Subcutaneous abdominal adipose tissue (tissue), 5 donors: ENCODE results near the gene MAP7D1.

Source experiments
- H3K27ac ChIP-seq: one replicate; pipeline ENCODE4 v1.7.0; 2013; ENCODE audit warnings: low read depth, mild to moderate bottlenecking, inconsistent platforms, low read length, moderate library complexity
- H3K27me3 ChIP-seq, 5 donors: one replicate each; pipeline ENCODE4 v1.7.0; 2013; ENCODE audit warnings: low read length in 5 of 5, inconsistent platforms in 1 of 5; ENCODE audit not compliant: control insufficient read depth in 5 of 5, insufficient read depth in 4 of 5
- H3K36me3 ChIP-seq, 5 donors: one replicate each; pipeline ENCODE4 v1.7.0; 2013; ENCODE audit warnings: low read length in 5 of 5; ENCODE audit not compliant: control insufficient read depth in 5 of 5, insufficient read depth in 5 of 5
- H3K4me1 ChIP-seq, 5 donors: one replicate each; pipeline ENCODE4 v1.7.0; 2013; ENCODE audit warnings: low read length in 5 of 5, mild to moderate bottlenecking in 3 of 5, moderate library complexity in 1 of 5; ENCODE audit not compliant: control insufficient read depth in 5 of 5, insufficient read depth in 5 of 5
- H3K4me3 ChIP-seq, 5 donors: one replicate each; pipeline ENCODE4 v1.7.0; 2013; ENCODE audit warnings: low read length in 5 of 5, low read depth in 1 of 5
- H3K9ac ChIP-seq, 5 donors: one replicate each; pipeline ENCODE4 v1.7.0; 2013; ENCODE audit warnings: low read length in 5 of 5, mild to moderate bottlenecking in 4 of 5, moderate library complexity in 3 of 5
- H3K9me3 ChIP-seq, 5 donors: one replicate each; pipeline ENCODE4 v1.7.0; 2013; ENCODE audit warnings: low read length in 5 of 5; ENCODE audit not compliant: control insufficient read depth in 5 of 5
- donor health status: healthy.
- donor health status: healthy.
- donor health status: healthy.
- donor health status: healthy.
- donor health status: healthy.

The MAP7D1 gene

DNA sequence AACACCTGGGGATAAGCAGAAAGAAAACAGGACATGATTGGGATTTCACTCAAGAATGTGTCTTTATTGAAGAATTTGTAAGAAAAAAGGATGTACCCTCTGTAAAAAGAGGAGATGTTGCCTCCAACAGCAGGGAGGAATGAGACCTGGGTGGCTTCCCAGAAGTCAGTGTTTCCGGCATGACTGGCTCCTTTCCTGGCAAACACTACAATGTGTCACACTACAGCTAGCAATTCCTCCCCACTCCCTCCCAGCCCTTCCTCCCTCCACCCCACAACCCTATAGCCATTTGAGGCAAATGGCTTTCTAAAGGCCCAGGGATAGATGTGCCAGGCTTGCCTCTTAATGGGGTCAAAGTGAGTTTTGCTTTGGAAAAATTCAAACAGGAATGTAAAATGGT lies 19.4 kb upstream of the MAP7D1 start:
- H3K4me1 ChIP-seq = peaks cover 2 to 29% (median 15%) of the 10 kb centered on the region in 5 donors
- H3K9me3 ChIP-seq = no peaks in the 10 kb centered on the region
- H3K27ac ChIP-seq = peak overlapping the region; percentile 65

DNA sequence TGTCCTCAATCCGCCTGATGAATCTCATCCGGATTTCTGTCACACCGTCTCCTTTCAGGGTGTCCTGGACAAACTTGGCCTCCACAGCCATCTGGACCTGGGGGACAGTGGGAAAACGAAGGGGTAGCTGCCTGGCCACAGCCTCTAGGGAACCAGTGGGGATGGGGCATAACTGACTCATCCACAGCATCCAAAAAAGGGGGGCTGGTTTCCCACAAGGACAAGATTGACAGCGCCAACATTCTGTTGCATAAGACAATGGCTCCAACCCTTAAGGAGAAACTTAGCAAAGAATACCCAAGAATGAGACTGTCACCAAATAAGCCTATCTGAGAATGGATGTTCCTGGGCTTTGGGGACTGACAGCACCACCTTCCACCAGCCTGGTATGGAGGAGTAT lies 18.7 kb upstream of the MAP7D1 start:
- H3K27me3 ChIP-seq = no peaks in the 10 kb centered on the region
- peak overlapping the region; percentile 31 for H3K27ac ChIP-seq
- H3K4me1 ChIP-seq = peaks cover 4 to 31% (median 17%) of the 10 kb centered on the region in 5 donors
- H3K9ac ChIP-seq = peak overlapping the region in 2 of 5 donors; percentile 43 to 44
- H3K36me3 ChIP-seq = peaks cover 6 to 38% (median 34%) of the 10 kb centered on the region in 5 donors
- no peak overlapping the region for H3K4me3 ChIP-seq
- no peaks in the 10 kb centered on the region for H3K9me3 ChIP-seq

More for the DNA sequence above, 19.4 kb upstream of the MAP7D1 start:
- Histone ChIP-seq H3K4me3 (no peak overlapping the region), H3K27me3 (no peaks in the 10 kb centered on the region), H3K9ac (peak overlapping the region in 1 of 5 donors; percentile 44), H3K36me3 (peaks cover 6 to 38% (median 34%) of the 10 kb centered on the region in 5 donors)

DNA sequence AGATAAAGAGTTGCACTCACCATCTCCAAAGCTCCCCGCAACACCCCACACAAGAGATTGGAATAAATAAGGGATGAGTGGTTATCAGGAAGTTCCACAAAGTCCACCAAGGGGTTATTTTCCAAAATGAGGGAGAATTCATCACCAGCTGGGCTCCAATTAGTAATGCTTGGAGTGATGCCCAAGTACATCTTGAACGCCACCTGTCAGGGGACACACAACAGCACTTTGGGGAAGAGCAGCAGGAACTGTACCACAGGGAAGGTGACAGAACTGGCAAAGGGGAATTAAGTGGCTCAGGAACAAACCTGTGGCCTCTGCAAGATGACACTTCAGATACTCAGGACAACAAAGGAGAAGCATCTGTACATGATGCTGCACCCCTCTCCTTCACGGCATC lies 18.2 kb upstream of the MAP7D1 start:
- Histone ChIP-seq H3K36me3 (peaks cover 6 to 38% (median 34%) of the 10 kb centered on the region in 5 donors), H3K4me1 (peaks cover 5 to 35% (median 19%) of the 10 kb centered on the region in 5 donors), H3K27me3 (no peaks in the 10 kb centered on the region), H3K27ac (peak overlapping the region; percentile 31), H3K9me3 (no peaks in the 10 kb centered on the region), H3K9ac (no peak overlapping the region), H3K4me3 (no peak overlapping the region)

DNA sequence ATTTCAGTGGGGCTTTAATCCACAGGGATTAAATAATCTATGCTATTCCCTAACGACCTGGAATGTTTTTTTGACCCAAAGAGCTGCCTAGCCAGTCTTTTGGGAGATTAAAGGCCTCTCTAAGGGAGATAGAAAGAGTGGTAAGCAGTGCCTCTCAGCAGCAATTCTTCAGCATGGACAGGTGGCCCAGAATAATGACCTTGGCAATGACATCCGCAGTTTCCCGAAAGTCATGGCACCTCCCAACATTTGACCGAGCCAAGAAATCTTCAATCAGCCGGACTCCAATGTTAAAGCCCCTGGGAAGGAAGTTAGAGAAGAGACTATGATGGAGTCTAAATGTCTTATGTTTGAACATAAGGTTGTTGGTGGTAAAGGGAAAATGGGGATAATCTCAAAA lies 16.4 kb upstream of the MAP7D1 start:
- H3K4me1 ChIP-seq = peaks cover 5 to 33% (median 19%) of the 10 kb centered on the region in 5 donors
- H3K4me3 ChIP-seq = no peak overlapping the region
- no peaks in the 10 kb centered on the region for H3K27me3 ChIP-seq
- H3K9me3 ChIP-seq = no peaks in the 10 kb centered on the region
- peak overlapping the region in 1 of 5 donors; percentile 26 for H3K9ac ChIP-seq
- H3K27ac ChIP-seq = no peak overlapping the region
- peaks cover 6 to 38% (median 34%) of the 10 kb centered on the region in 5 donors for H3K36me3 ChIP-seq

GRCh38 chr1:36142121-36142520 lies 13.8 kb upstream of the MAP7D1 start:
- Histone ChIP-seq H3K4me1 (peaks cover 3 to 15% (median 8%) of the 10 kb centered on the region in 5 donors), H3K36me3 (peaks cover 6 to 28% (median 25%) of the 10 kb centered on the region in 5 donors), H3K9ac (no peak overlapping the region), H3K4me3 (no peak overlapping the region), H3K27me3 (no peaks in the 10 kb centered on the region), H3K9me3 (no peaks in the 10 kb centered on the region), H3K27ac (no peak overlapping the region)

GRCh38 chr1:36143424-36143823 lies 12.5 kb upstream of the MAP7D1 start:
- H3K27me3 ChIP-seq = no peaks in the 10 kb centered on the region
- H3K9me3 ChIP-seq = no peaks in the 10 kb centered on the region
- no peak overlapping the region for H3K27ac ChIP-seq
- H3K9ac ChIP-seq = no peak overlapping the region
- H3K4me3 ChIP-seq = no peak overlapping the region
- H3K36me3 ChIP-seq = peaks cover 6 to 15% (median 12%) of the 10 kb centered on the region in 5 donors
- H3K4me1 ChIP-seq = peaks cover 3 to 25% (median 19%) of the 10 kb centered on the region in 5 donors

GRCh38 chr1:36144413-36144812 lies 11.5 kb upstream of the MAP7D1 start:
- H3K27me3 ChIP-seq = no peaks in the 10 kb centered on the region
- H3K27ac ChIP-seq = no peak overlapping the region
- H3K9me3 ChIP-seq = no peaks in the 10 kb centered on the region
- H3K4me3 ChIP-seq = no peak overlapping the region
- H3K4me1 ChIP-seq = peaks cover 3 to 31% (median 25%) of the 10 kb centered on the region in 5 donors
- no peak overlapping the region for H3K9ac ChIP-seq
- peaks cover 5 to 9% (median 7%) of the 10 kb centered on the region in 5 donors for H3K36me3 ChIP-seq

DNA sequence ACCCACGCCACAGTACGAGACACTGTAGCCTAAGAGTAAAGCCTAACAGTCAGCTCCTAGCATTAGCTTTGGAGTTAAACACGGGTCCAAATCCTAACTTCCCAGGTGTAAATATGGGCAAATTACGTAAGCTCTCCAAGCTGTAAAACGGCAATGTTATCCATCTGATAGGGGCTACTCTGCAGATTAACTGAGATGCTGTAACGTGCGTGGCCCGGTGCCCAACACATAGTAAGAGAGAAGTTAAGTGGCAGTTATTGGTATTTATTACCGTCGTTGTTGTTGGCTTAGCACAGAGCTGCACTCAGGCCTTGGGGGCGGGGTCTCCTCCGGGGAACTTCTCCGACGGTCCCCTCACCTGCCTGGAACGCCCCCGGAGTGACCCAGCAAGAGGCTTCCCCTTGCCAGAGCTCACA lies 7.1 kb upstream of the MAP7D1 start:
- Histone ChIP-seq H3K4me3 (peak overlapping the region; percentile 89 to 96 (median 92)), H3K36me3 (no peaks in the 10 kb centered on the region), H3K27me3 (no peaks in the 10 kb centered on the region), H3K4me1 (peaks cover 23 to 54% (median 47%) of the 10 kb centered on the region in 5 donors), H3K27ac (peak overlapping the region; percentile 100), H3K9ac (peak overlapping the region; percentile 91 to 96 (median 94)), H3K9me3 (no peaks in the 10 kb centered on the region)

GRCh38 chr1:36149237-36149972 lies 6.6 kb upstream of the MAP7D1 start, which contains the start of gene TRAPPC3:
Gene TRAPPC3 (minus strand): TSS chr1:36149486. CDS start chr1:36149378, 108 bp downstream.
- peaks cover 23 to 58% (median 50%) of the 10 kb centered on the region in 5 donors for H3K4me1 ChIP-seq
- H3K9me3 ChIP-seq = no peaks in the 10 kb centered on the region
- H3K9ac ChIP-seq = peak within 1 kb of the TSS; percentile 93 to 96 (median 94)
- no peaks in the 10 kb centered on the region for H3K36me3 ChIP-seq
- H3K27me3 ChIP-seq = no peaks in the 10 kb centered on the region
- peak within 1 kb of the TSS; percentile 89 to 96 (median 92) for H3K4me3 ChIP-seq
- peak within 1 kb of the TSS; percentile 100 for H3K27ac ChIP-seq

GRCh38 chr1:36149973-36150295 lies 6.0 kb upstream of the MAP7D1 start:
- H3K27me3 ChIP-seq = no peaks in the 10 kb centered on the region
- H3K9ac ChIP-seq = peak overlapping the region; percentile 67 to 93 (median 69)
- no peaks in the 10 kb centered on the region for H3K9me3 ChIP-seq
- H3K4me1 ChIP-seq = peaks cover 23 to 63% (median 55%) of the 10 kb centered on the region in 5 donors
- H3K4me3 ChIP-seq = peak overlapping the region in 4 of 5 donors; percentile 22 to 53 (median 46)
- no peaks in the 10 kb centered on the region for H3K36me3 ChIP-seq
- peak overlapping the region; percentile 100 for H3K27ac ChIP-seq
